GM10847 (cell line): ENCODE data around the gene PTDSS2.

Source experiments
- POLR2A ChIP-seq: IDR thresholded peaks from 2 replicates; pipeline ENCODE4 v1.6.1; 2011; ENCODE audit not compliant: insufficient read length; ENCODE audit errors: extremely low read depth

The PTDSS2 gene

DNA sequence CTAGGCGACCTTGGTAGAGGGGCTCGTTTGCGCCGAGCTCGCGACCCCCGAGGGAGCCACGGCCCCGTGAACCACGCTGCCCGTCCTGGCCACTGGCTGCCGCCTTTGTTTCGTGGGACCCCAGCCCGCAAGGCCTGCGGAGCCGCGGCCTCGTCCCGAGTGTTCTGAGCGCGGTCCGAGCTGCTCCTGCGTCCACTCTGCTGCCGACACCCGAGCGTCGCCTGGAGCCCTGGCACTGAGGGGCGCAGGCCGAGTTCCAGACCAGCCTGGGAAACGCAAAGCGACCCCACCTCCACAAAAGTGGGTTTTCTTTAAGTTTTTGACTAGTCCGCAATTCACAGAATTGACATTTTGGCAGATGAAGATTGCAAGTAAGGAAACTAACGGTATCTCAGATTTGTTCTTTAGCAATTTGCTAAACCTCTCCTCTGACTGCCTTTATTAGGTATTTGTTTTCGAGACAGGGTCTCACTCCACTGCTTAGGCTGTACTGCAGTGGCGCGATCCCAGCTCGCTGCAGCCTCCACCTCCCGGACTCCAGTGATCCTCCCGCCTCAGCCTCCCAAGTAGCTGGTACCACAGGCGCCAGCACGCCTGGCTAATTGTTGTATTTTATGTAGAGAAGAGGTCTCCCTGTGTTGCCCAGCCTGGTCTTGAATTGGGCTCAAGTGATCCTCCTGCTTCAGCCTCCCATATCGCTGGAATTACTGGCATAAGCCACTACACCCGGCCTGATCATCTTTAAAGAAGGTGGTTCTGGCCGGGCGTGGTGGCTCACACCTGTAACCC, 57.8 kb downstream of the PTDSS2 start:
- no peak for TF ChIP-seq POLR2A

DNA sequence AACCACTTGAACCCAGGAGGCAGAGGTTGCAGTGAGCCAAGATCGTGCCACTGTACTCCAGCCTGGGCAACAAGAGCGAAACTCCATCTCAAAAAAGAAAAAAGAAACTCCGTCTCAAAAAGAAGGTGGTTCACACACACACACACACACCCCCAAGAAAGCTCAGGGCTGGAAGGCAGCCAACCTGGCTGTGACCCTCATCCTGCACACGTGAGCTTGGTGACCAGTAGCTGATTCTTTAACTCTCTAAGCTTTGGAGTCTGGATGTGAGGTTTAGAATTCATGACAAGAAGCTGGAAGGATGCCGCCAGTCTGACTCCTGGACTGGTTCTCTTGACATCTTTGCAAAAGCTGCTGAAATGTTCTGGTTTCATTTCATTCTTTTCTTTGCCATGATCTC, 58.9 kb downstream of the PTDSS2 start:
- no peak for TF ChIP-seq POLR2A

DNA sequence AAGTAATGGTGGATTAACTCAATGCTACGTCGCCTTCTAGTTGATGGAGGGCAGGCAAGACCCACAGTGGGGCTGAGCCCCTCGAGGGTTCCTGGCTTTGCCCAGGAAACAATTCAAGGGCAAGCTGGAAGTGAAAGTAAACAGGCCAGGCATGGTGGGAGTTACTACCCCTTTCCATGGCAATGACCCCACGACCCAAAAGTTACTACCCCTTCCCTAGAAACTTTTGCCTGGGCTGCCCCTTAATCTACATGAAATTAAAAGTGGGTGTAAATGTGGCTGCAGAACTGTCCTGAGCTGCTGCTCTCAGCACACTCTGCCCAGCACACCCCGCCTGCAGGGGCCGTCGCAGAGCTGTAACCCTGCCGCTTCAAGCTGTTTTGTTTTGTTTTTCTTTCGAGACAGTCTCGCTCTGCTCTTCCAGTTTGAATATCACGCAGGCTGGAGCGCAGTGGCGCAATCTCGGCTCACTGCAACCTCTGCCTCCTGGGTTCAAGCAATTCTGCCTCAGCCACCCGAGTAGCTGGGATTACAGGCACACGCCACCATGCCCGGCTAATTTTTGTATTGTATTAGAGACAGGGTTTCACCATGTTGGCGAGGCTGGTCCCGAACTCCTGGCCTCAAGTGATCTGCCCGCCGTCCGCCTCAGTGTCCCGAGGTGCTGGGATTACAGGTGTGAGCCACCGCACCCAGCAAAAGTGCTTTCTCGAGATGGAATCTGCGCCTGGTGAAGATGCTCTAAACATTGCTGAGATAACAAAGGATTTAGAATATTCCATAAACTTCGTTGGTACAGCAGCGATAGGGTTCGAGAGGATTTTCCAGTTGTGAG, 62.9 kb downstream of the PTDSS2 start:
- TF ChIP-seq POLR2A = no peak

DNA sequence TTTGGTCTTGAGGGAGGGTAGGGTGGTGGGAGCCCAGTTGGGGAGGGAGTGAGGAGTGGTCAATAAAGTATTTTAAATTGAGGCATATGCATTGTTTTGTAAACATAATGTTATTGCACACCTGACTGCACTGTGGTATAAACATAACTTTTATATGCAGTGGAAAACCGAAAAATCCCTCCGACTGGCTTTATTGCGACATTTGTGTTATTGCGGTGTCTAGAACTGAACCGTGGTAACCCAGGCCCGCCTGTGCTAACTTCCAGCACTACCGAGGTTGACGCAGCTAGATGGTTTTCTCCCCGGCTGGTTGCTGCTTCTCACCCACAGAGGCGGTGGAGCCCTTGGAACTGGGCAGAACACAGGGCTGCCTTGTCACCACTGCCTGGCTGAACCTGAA, 64.5 kb downstream of the PTDSS2 start:
- no peak for TF ChIP-seq POLR2A

DNA sequence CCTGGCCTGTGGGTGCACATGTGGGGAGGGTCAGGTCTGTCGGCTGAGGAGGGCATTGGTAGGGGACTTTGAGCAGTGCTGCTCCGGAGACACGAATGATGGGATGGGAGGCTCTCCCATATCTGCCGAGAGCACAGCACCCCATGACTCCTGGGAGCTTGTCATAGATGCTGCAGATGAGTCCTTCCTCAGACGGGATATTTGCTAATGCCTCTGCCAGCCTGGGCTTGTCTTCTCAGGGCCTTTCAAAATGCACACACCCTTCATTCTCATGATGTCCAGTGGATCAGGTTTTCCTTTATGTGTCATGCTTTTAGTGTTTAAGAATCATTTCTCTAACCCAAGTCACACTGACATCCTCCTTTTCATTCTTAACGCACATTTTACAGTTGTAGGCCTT, 65.1 kb downstream of the PTDSS2 start:
- no peak for TF ChIP-seq POLR2A

DNA sequence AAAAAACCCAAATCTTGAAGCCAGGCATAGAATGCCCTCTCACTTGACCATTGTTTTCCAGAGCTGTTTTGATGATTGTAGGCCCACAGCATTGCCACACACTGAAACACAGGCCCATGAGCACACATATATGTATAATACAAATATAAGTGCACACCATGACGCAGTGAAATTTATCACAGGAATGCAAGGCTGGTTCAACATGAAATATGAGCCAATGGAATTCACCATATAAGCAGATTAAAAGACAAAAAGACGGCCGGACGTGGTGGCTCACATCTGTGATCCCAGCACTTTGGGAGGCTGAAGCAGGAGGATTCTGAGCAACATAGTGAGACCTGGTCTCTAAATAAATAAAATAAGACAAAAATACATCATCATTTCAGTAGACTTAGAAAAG, 66.3 kb downstream of the PTDSS2 start:
- no peak for TF ChIP-seq POLR2A

DNA sequence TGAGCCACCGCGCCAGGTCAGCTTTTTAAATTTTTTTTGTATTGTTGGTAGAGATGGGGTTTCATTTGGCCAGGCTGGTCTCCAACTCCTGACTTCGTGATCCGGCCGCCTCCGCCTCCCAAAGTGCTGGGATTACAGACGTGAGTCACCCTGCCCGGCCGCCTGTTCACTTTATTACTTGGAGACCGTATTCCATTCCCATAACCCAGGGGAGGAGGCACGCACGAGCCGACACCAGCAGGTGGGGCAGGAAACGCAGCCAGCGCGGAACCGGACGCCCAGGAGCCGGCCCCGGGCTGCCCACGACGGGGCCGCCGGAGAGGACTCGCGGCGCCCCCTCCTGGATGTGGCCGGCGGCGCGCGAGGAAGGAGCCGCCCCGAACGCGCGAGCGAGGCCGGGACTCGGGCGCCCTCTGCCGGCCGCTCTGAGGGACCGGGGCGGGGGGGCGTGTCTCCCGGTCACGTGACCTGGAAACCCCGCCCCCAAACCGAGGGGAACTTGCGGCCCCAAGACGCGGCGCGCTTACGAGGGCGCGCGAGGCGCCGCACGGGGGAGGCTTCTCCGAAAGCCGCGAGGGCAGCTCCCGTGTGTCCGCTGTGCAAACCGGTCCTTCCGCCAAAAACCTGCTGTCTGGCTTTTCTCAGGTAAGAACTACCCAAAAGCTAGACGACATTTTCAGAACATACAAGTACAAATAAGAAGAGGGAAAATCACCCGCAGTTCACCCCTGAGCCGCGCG, 68.6 kb downstream of the PTDSS2 start:
- peak; percentile 20 for TF ChIP-seq POLR2A

DNA sequence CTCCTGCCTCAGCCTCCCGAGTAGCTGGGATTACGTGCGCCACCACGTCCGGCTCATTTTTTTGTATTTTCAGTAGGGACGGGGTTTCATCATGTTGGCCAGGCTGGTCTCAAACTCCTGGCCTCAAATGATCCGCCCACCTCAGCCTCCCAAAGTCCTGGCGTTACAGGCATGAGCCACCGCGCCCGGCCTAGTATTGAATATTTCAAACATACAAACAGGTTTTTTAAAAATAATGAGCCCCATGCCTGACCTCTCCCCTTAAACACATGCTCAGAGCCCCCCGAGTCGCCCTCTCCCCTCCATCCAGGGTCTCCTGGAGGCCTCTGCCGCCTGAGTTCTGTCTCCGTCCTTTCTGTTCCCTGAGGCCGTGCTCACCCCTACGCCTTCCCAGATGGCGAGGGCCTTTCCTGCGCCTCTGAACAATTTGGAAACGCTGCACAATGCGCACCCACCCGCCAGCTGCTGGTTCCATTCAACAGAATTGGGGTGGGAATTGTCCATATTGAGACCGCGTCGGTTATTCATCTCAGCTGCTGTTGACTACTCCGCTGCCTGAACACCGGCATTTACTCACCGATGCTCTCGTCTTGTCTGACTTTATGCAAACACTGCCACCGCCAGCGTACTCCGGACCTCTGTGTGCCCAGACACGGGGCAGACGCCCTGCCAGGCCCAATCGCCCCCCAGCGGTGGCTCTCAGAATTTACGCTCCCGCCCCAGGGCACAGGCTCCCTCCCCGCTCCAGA, 70.5 kb downstream of the PTDSS2 start:
- no peak for TF ChIP-seq POLR2A

DNA sequence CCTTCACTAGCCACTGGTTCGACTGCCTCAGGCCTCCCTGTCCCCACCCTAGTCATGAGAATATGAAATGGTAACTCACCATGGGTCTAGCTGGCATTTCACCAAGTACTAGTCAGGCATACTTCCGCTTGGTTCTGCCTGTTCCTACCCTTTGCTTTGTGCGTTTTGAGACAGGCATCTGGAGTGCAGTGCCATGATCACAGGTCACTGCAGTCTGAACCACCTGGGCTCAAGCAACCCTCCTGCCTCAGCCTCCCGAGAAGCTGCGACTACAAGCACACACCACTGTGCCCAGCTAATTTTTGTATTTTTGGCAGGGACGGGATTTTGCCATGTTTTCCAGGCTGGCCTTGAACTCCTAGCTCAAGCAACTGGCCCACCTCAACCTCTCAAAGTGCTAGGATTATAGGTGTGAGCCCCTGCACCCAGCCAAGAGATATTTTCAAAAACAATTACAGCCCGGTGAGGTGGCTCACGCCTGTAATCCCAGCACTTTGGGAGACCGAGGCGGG, 71.2 kb downstream of the PTDSS2 start:
- TF ChIP-seq POLR2A = no peak

DNA sequence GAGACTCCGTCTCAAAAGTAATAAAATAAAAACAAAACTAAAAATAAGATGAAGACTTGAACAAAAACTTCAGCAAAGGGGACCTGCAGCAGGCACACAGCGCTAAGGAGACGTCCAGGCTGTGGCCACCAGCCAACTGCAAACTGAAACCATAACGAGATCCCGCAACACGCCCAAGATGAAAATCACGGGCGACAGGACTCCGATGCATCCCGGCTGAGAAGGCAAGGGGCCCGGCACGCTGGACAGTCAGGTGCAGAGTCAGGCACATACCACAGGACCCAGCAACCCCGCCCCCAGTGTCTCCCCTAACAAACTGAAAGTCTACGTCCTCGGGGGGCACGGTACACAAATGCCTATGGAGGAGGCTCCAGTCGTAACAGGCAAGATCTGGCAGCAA, 76.1 kb downstream of the PTDSS2 start:
- no peak for TF ChIP-seq POLR2A

DNA sequence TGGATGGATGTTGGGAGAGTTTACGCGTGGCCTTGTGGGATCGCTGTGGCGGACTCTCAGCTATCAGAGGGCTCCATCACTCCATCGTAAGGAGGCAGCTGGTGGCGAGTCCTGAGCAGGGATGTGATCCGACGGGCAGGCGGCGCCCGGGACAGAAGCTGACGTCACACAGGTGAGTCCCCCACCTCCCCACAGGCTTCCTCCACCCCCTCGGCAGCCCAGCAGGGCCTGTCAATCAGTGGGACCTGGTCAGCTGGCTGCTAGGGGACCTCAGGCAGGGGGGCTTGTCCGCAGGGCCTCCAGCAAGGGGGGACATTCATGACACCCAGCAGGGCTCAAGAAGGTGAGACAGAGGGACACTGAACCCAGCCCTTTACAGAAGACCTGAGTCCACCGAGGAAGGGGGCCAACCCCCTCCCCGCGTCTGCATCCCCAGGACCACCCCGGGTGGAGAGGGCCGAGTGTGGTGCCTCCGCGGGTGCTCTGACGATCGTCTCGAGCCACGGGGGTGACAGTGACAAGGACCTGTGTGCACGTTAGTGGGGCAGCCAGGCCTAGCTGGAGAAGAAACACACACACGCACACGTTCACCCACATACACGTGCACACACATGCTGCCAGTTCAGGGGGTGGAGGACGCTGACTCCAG, 78.2 kb downstream of the PTDSS2 start:
- no peak for TF ChIP-seq POLR2A

DNA sequence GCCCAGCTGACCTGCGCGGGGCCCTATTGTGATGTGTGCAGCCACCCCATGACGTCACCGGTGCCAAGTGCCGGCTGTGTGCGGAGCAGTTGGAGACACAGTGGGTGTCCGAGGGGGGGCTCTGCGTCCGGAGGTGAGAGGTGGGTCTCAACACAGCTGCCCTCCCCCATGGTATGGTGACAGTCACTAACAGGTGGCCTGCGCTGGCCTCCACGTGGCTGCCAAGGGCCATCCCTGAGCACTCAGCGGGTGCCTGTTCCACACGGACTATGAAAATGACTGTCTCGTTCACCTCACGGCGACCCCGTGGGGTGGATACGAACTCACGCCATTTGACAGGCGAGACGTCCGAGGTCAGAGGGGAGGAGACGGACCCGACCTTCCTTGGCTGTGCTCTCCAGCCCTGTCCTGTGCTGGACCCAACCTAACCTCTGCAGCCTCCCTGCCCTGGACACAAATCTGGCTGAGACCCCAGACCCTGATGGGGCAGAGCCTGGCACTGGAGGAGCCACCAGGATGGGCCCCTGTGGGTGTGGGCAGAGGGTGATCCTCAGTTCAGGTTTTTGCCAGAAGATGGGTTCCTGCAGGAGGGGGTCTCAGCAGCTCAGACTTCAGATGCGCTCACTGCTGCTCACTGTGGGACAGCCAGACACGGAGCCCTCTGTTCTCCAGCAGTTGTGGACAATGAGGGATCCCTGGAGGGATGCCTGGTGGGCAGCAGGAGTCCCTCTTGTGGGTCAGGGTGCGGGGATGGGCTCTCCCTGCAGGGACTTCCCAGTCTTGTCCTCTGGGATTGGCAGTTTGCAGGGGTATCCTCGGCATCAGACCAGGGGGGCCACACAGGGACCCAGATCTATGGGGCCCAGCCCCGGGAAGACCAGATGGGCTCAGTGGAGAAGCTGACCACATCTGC, 79.0 kb downstream of the PTDSS2 start:
- no peak for TF ChIP-seq POLR2A

DNA sequence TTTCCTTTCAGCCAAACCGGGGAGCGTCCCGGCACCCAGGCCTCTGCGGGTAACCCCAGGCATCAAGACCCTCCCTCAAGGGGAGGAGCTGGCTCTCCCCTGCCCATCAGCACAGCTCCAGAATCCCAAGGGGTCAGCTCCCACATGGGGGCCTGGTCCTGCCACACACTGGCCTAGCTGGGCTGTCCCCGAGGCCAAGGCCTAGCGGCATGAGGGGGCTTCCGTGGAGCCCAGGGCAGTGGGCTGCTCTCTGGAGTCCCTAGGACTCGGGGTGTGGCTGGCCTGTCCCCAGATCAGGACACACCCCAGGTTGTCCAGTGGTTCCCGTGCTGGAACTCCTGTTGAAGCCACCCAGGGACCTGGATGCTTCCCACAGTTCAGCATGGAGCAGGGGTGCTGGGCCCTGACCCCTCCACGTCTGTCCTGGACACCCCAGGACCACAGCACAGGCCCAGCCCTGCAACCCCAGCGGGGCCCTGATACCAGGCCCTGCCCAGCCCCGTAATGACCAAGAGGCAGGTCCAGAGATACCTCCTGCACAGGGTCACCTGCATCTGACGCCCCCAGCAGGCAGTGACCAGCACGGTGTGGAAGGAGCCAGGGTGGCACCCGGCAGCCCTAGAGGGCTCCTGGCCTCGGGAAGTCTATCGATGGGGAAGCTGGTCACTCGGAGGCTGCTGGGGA, 79.8 kb downstream of the PTDSS2 start:
- no peak for TF ChIP-seq POLR2A
